H1 (cell line): Measurements from ENCODE around the gene RNF31. TPM values are rescaled to one million over a fixed set of nuclear protein-coding genes. Genes with fewer than 3 reads are reported as not detected.
A peak's percentile ranks its signal among the peaks of the same experiment; 100 is the strongest.

Experiments used
- CTCF ChIA-PET: fragments of 300-600 bp; sonication (Branson Sonifier 250); formaldehyde crosslinking; loops from one replicate; lab custom pipeline; 2021; ENCODE audit not compliant: partially characterized antibody; lab: Charles Lee
- POLR2A ChIA-PET: fragments of 300-600 bp; sonication (Branson Sonifier 250); formaldehyde crosslinking; loops from one replicate; lab custom pipeline; 2021; ENCODE audit warnings: inconsistent platforms; ENCODE audit not compliant: partially characterized antibody; lab: Charles Lee
- DNase-seq, 2 experiments: peaks; one replicate each; pipeline versions ENCODE4 v3.0.0 to v3.0.0-alpha.2; 2010 to 2022; ENCODE audit warnings: low spot score in 2 of 2, low read depth in 1 of 2, mixed read lengths in 1 of 2
- FAIRE-seq: peaks from 2 replicates; lab custom pipeline; 2011; peaks lifted over from hg19 to GRCh38; lab: Jason Lieb, UNC
- H2AFZ ChIP-seq: 2 replicates; pipeline ENCODE4 v1.8.1; 2012; ENCODE audit warnings: low read length, inconsistent platforms
- H2AK5ac ChIP-seq: 2 replicates; pipeline ENCODE4 v1.6.1; 2013; ENCODE audit warnings: low read depth, low read length
- H2BK120ac ChIP-seq: replicated peaks from 2 replicates; pipeline ENCODE3; 2013; ENCODE audit warnings: low read depth, low read length, inconsistent platforms
- H2BK12ac ChIP-seq: 2 replicates; pipeline ENCODE4 v1.6.1; 2013; ENCODE audit warnings: low read depth, low read length
- H2BK15ac ChIP-seq: 2 replicates; pipeline ENCODE4 v1.6.1; 2013; ENCODE audit warnings: low read length
- H2BK20ac ChIP-seq: 2 replicates; pipeline ENCODE4 v1.6.1; 2013; ENCODE audit warnings: low read length
- H2BK5ac ChIP-seq: 2 replicates; pipeline ENCODE4 v1.6.1; 2013; ENCODE audit warnings: low read depth, low read length
- H3K14ac ChIP-seq: 2 replicates; pipeline ENCODE4 v1.6.1; 2013; ENCODE audit warnings: inconsistent platforms; ENCODE audit not compliant: insufficient read length
- H3K18ac ChIP-seq: 2 replicates; pipeline ENCODE4 v1.6.1; 2013; ENCODE audit warnings: low read length; ENCODE audit errors: extremely low read depth
- H3K23ac ChIP-seq: 2 replicates; pipeline ENCODE4 v1.6.1; 2013; ENCODE audit warnings: inconsistent platforms; ENCODE audit not compliant: insufficient read length
- H3K23me2 ChIP-seq: 2 replicates; pipeline ENCODE4 v1.6.1; 2013; ENCODE audit warnings: low read depth, low read length
- H3K27ac ChIP-seq: 2 replicates; pipeline ENCODE4 v1.6.1; 2011; ENCODE audit warnings: low read depth, low read length, inconsistent platforms
- H3K27me3 ChIP-seq, 4 experiments: replicated peaks in 1 of 4; 1 replicate in 1 of 4; 2 replicates in 3 of 4; pipeline versions ENCODE4 v1.6.1 to v1.8.1; 2011 to 2013; ENCODE audit warnings: low read length in 3 of 4, mild to moderate bottlenecking in 3 of 4, inconsistent platforms in 2 of 4, mixed read lengths in 2 of 4, moderate library complexity in 1 of 4; ENCODE audit not compliant: control insufficient read depth in 3 of 4, insufficient read depth in 3 of 4; ENCODE audit errors: extremely low read depth in 1 of 4
- H3K36me3 ChIP-seq, 4 experiments: 2 replicates each; pipeline versions ENCODE4 v1.6.1 to v1.8.1; 2011 to 2013; ENCODE audit warnings: mild to moderate bottlenecking in 4 of 4, low read length in 3 of 4, moderate library complexity in 2 of 4, control low read depth in 1 of 4, inconsistent platforms in 1 of 4; ENCODE audit not compliant: insufficient read depth in 4 of 4, control insufficient read depth in 2 of 4
- H3K4ac ChIP-seq: replicated peaks from 2 replicates; pipeline ENCODE3; 2013; ENCODE audit warnings: low read length, low read depth, mixed read lengths, inconsistent platforms; ENCODE audit not compliant: insufficient read length
- H3K4me1 ChIP-seq, 4 experiments: replicated peaks in 1 of 4; 1 replicate in 1 of 4; 2 replicates in 3 of 4; pipeline versions ENCODE4 v1.6.1 to v1.8.1; 2011 to 2013; ENCODE audit warnings: low read length in 3 of 4, inconsistent platforms in 2 of 4, mixed read lengths in 1 of 4; ENCODE audit not compliant: insufficient read depth in 4 of 4, control insufficient read depth in 3 of 4
- H3K4me2 ChIP-seq, 2 experiments: 2 replicates each; pipeline versions ENCODE4 v1.6.1 to v1.8.1; 2011 to 2013; ENCODE audit warnings: low read depth in 2 of 2, low read length in 2 of 2, control low read depth in 1 of 2, inconsistent platforms in 1 of 2, mild to moderate bottlenecking in 1 of 2; ENCODE audit not compliant: insufficient read depth in 1 of 2
- H3K4me3 ChIP-seq, 4 experiments: fragments of 200-600, 300-600 bp in 1 of 4; sonication (generic), shearing (Covaris generic), sonication (Bioruptor Twin) in 1 of 4; 2 replicates each; pipeline versions ENCODE4 v1.5.1 to v1.8.1; 2011 to 2016; ENCODE audit warnings: low read length in 4 of 4, low read depth in 3 of 4, control low read depth in 2 of 4, inconsistent platforms in 2 of 4, mild to moderate bottlenecking in 2 of 4, mixed read lengths in 1 of 4, moderate library complexity in 1 of 4; ENCODE audit not compliant: insufficient read depth in 2 of 4; ENCODE audit errors: extremely low read depth in 1 of 4
- H3K56ac ChIP-seq: replicated peaks from 2 replicates; pipeline ENCODE3; 2013; ENCODE audit warnings: low read depth, mild to moderate bottlenecking, mixed read lengths, low read length, inconsistent platforms; ENCODE audit not compliant: insufficient read length
- H3K79me1 ChIP-seq: 2 replicates; pipeline ENCODE4 v1.6.1; 2013; ENCODE audit warnings: low read depth, low read length, control low read depth
- H3K79me2 ChIP-seq, 2 experiments: 2 replicates each; pipeline versions ENCODE4 v1.6.1 to v1.8.1; 2012 to 2013; ENCODE audit warnings: low read length in 2 of 2, mild to moderate bottlenecking in 2 of 2, inconsistent platforms in 1 of 2; ENCODE audit not compliant: insufficient read depth in 2 of 2, control insufficient read depth in 1 of 2
- H3K9ac ChIP-seq, 4 experiments: replicated peaks in 1 of 4; 1 replicate in 1 of 4; 2 replicates in 3 of 4; pipeline versions ENCODE4 v1.6.1 to v1.8.1; 2011 to 2013; ENCODE audit warnings: low read depth in 3 of 4, low read length in 3 of 4, control low read depth in 2 of 4, mild to moderate bottlenecking in 2 of 4, moderate library complexity in 2 of 4, inconsistent platforms in 1 of 4; ENCODE audit errors: extremely low read depth in 1 of 4
- H3K9me3 ChIP-seq, 2 experiments: 2 replicates each; pipeline versions ENCODE4 v1.6.1 to v1.8.1; 2012 to 2013; ENCODE audit warnings: mild to moderate bottlenecking in 2 of 2, moderate library complexity in 2 of 2, control low read depth in 1 of 2, inconsistent platforms in 1 of 2, low read depth in 1 of 2, low read length in 1 of 2, mixed read lengths in 1 of 2; ENCODE audit not compliant: insufficient read depth in 2 of 2
- H4K20me1 ChIP-seq, 2 experiments: replicated peaks in 1 of 2; 2 replicates each; pipeline versions ENCODE3 to v1.8.1; 2011 to 2013; ENCODE audit warnings: inconsistent platforms in 2 of 2, low read length in 2 of 2, mild to moderate bottlenecking in 1 of 2; ENCODE audit not compliant: insufficient read depth in 2 of 2, control insufficient read depth in 1 of 2
- H4K5ac ChIP-seq: 2 replicates; pipeline ENCODE4 v1.6.1; 2013; ENCODE audit warnings: low read length, low read depth, mixed read lengths, inconsistent platforms; ENCODE audit not compliant: insufficient read length
- H4K8ac ChIP-seq: 2 replicates; pipeline ENCODE4 v1.8.0; 2013; ENCODE audit warnings: mild to moderate bottlenecking, moderate library complexity, low read length, inconsistent platforms; ENCODE audit not compliant: insufficient read depth; ENCODE audit errors: extremely low read depth
- H4K91ac ChIP-seq: replicated peaks from 2 replicates; pipeline ENCODE3; 2013; ENCODE audit warnings: low read length, mixed read lengths, inconsistent platforms; ENCODE audit not compliant: insufficient read length
- JUND ChIP-seq: IDR thresholded peaks from 2 replicates; pipeline ENCODE4 v1.6.1; 2011; ENCODE audit warnings: mild to moderate bottlenecking, improper control_type of control experiment, low read length
- POLR2AphosphoS5 ChIP-seq: IDR thresholded peaks from 2 replicates; pipeline ENCODE4 v1.6.1; 2011; ENCODE audit warnings: low read depth, low read length
- WGBS, 2 experiments: shearing (Covaris generic) in 1 of 2; methylation state at CpG; one replicate each; pipeline versions ENCODE4 v1.1.6 to v1.1.7; 2013 to 2015; ENCODE audit warnings: low lambda C conversion rate in 2 of 2, mixed read lengths in 2 of 2, inconsistent platforms in 1 of 2, low coverage in 1 of 2, missing lambda C conversion rate in 1 of 2; ENCODE audit not compliant: insufficient replicate concordance in 2 of 2, insufficient coverage in 1 of 2, insufficient read length in 1 of 2; ENCODE audit errors: extremely low coverage in 1 of 2, missing lambda C conversion rate in 1 of 2; 5-methylcytosine and 5-hydroxymethylcytosine counted together
- polyA plus RNA-seq, 7 experiments: library from polyadenylated mRNA; depleted of rRNA in 3 of 7; stranded (reverse) in 5 of 7; unstranded in 2 of 7; fragments of >200 nt in 5 of 7; fragments of 200-250 nt in 2 of 7; gene quantifications; 1 replicate in 5 of 7; 2 replicates in 1 of 7; 4 replicates in 1 of 7; pipeline versions ENCODE4 v1.2.1 to v1.2.3, GENCODE V29; 2011 to 2013; ENCODE audit warnings: missing spikeins in 2 of 7, mixed read lengths in 2 of 7
- total RNA-seq: library from RNA; stranded (reverse); fragmentation: NEBNext Ultra II Directional; extraction: Animal tissue kit (Norgen Biotek cat#: 25700); gene quantifications from 2 replicates; pipeline ENCODE4 v1.2.1, GENCODE V29; 2021

The RNF31 gene
- total and polyA plus RNA-seq, 2 of the 8 experiments (the other 6 are each of a cell fraction or from before 2014, with no cell fraction given): 17.5 to 72.0 TPM

GRCh38 chr14:24176599-24176998, 29.3 kb downstream of the RNF31 start:
- Histone ChIP-seq H2AFZ (no peak overlapping the region), H3K36me3 (peaks cover 10 to 29% (median 28%) of the 10 kb centered on the region in 4 experiments), H3K23ac (no peak overlapping the region), H3K23me2 (peaks cover 5% of the 10 kb centered on the region; the same call in 1 of the 2 replicates), H4K8ac (no peak overlapping the region), H3K9ac (no peak overlapping the region), H3K18ac (no peak overlapping the region), H3K4me3 (no peak overlapping the region), H3K79me2 (no peaks in the 10 kb centered on the region), H3K4ac (no peak overlapping the region), H2BK15ac (no peak overlapping the region), H4K91ac (no peak overlapping the region), H3K4me2 (no peak overlapping the region), H3K79me1 (no peaks in the 10 kb centered on the region), H3K4me1 (peaks cover 0 to 9% (median 7%) of the 10 kb centered on the region in 4 experiments; a peak in 4 of 7 replicates), H2BK20ac (no peak overlapping the region), H2BK120ac (no peak overlapping the region), H3K14ac (no peak overlapping the region), H3K27ac (no peak overlapping the region), H4K5ac (no peak overlapping the region), H2AK5ac (no peak overlapping the region), H2BK12ac (no peak overlapping the region), H3K9me3 (no peaks in the 10 kb centered on the region), H3K27me3 (no peaks in the 10 kb centered on the region), H2BK5ac (no peak overlapping the region), H3K56ac (no peak overlapping the region), H4K20me1 (peaks cover 2 to 15% of the 10 kb centered on the region in 2 experiments)
- 0 out of 2 replicates have a peak, but pooled peaks have one; percentile 25 for TF ChIP-seq POLR2AphosphoS5
- TF ChIP-seq JUND: no peak
- WGBS, 2 experiments: 93% methylated on average over 5 of the region's 5 CpGs; no CpG with 5 or more reads in 1 of the 2 experiments
- ChIA-PET CTCF (interaction anchor here (1.0 to 1.1 kb wide), 3 partner anchors 65 to 126 kb away, joined by 3 to 4 read pairs (median 3); no protein-coding TSS in a partner anchor), POLR2A (interaction anchor here (1.2 to 10.7 kb wide), 9 partner anchors 11 to 102 kb away, joined by 4 to 158 read pairs (median 5); partner anchors contain the start of genes IPO4, IRF9 and PSME1)
- DNase-seq (no peak), FAIRE-seq (no peak)
